ENCODE measurements around the gene SRSF4. TPM values are rescaled to one million over a fixed set of nuclear protein-coding genes. Genes with fewer than 3 reads are reported as not detected.

The SRSF4 gene
- total RNA-seq, 6 experiments from 2014 or later, result 25.6 to 42.1 (median 33.0) TPM

DNA sequence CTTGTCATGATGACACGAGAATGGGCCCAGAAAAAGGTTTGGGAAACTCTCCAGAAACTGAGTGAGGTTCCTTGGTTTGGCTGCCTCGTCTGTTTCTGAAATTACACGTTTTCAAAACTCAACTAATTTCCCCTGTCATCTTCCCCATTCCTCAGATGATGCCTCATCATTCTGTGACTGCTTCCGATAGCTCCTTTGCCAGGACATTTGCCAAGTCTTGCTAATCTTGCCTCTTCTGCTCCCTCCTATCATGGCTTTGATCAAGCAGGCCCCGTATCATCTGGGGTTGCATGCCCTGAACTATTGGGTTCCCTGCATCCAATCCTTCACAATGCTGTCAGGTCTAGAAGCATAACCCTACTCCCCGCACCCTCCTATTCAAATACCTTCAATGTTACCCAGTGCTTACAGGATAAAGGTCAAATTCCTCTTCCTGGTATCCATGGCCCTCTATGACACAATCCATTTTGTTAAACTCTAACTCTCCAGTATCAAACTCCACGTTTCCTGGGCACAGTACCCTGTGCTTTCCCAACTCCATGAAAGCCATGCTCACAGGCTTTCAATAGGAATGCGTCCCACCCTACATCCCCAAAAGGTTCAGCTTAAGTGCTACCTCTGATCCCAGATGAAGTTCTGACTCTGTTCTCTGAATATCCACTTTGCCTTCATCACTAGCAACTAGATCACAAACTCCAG lies 35.8 kb downstream of the SRSF4 start:
- ATAC-seq (peak; percentile 82 to 90 (median 84)), DNase-seq (peak in 1 of 3 donors; percentile 71)
- Histone ChIP-seq H3K9me3 (no peaks in the 10 kb centered on the region), H3K27me3 (no peaks in the 10 kb centered on the region), H3K27ac (peak overlapping the region; percentile 27 to 75 (median 67)), H3K36me3 (peaks cover 0 to 45% (median 10%) of the 10 kb centered on the region in 4 donors), H3K4me1 (peaks cover 0 to 46% (median 15%) of the 10 kb centered on the region in 4 donors), H3K4me3 (no peak overlapping the region)
- WGBS (ENCODE audit: insufficient coverage, low coverage, low lambda C conversion rate, missing lambda C conversion rate), result 30% methylated on average over 8 of the region's 8 CpGs
- intact Hi-C loops (cut with DNase I), result no loop called here
- TF ChIP-seq, protein P1, sequence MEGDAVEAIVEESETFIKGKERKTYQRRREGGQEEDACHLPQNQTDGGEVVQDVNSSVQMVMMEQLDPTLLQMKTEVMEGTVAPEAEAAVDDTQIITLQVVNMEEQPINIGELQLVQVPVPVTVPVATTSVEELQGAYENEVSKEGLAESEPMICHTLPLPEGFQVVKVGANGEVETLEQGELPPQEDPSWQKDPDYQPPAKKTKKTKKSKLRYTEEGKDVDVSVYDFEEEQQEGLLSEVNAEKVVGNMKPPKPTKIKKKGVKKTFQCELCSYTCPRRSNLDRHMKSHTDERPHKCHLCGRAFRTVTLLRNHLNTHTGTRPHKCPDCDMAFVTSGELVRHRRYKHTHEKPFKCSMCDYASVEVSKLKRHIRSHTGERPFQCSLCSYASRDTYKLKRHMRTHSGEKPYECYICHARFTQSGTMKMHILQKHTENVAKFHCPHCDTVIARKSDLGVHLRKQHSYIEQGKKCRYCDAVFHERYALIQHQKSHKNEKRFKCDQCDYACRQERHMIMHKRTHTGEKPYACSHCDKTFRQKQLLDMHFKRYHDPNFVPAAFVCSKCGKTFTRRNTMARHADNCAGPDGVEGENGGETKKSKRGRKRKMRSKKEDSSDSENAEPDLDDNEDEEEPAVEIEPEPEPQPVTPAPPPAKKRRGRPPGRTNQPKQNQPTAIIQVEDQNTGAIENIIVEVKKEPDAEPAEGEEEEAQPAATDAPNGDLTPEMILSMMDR (IDR thresholded peaks at IDR 0.05), result no peak
- no peak for TF ChIP-seq POLR2A (IDR thresholded peaks at IDR 0.05)

DNA sequence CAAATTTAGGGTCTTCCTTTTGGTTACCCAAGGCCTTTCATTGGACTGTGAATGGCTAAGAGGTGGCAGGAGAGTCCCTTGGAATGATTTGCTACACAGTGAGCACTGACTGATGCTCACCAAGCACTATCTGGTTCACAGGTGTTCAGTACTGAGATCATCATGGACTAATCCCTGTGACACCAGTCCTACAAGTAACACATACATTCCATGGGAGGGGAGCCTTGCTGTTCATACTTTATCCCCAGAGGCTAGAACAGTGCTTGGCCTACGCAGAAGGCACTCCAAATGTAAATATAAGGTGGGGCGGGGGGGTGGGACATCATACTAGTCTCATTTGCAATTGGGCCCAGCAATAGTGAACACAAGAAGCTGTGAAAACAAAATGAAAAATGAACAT lies 37.5 kb downstream of the SRSF4 start:
- H3K4me3 ChIP-seq, result no peak overlapping the region
- H3K4me1 ChIP-seq, result peaks cover 0 to 37% (median 15%) of the 10 kb centered on the region in 4 donors
- no peaks in the 10 kb centered on the region for H3K27me3 ChIP-seq
- intact Hi-C loops (cut with DNase I), result no loop called here
- ATAC-seq, result no peak
- peaks cover 0 to 27% (median 7%) of the 10 kb centered on the region in 4 donors for H3K36me3 ChIP-seq
- no peak for DNase-seq
- no peak for TF ChIP-seq POLR2A (IDR thresholded peaks at IDR 0.05)
- TF ChIP-seq, protein P1 (IDR thresholded peaks at IDR 0.05), result no peak
- no peak overlapping the region for H3K27ac ChIP-seq
- no peaks in the 10 kb centered on the region for H3K9me3 ChIP-seq
- WGBS (ENCODE audit: insufficient coverage, low coverage, low lambda C conversion rate, missing lambda C conversion rate), result 100% methylated on average over 1 of the region's 2 CpGs

DNA sequence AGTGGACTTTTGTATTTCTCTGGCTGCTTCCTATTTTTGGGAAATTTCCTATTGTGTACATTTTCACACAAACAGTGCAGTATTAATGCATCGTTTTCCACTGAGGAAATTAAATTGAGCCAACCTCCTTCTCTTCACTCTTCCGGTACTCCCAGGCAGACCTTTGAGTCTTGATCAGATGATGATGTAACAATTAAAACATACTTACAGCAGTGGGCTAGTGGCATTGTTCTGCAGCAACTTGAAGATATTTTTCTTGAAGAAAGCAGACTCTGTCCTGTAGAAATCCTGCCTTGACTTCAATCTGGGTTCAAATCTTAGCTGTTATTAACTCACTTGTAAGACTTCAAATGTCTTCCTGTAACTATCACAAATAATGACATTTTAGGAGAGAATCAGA lies 39.0 kb downstream of the SRSF4 start:
- no peak overlapping the region for H3K4me3 ChIP-seq
- no peaks in the 10 kb centered on the region for H3K27me3 ChIP-seq
- no peaks in the 10 kb centered on the region for H3K9me3 ChIP-seq
- no peak for TF ChIP-seq POLR2A (IDR thresholded peaks at IDR 0.05)
- TF ChIP-seq, protein P1 (IDR thresholded peaks at IDR 0.05), result no peak
- peaks cover 0 to 14% (median 2%) of the 10 kb centered on the region in 4 donors for H3K36me3 ChIP-seq
- DNase-seq (no peak), ATAC-seq (no peak)
- 32% methylated on average over 2 of the region's 2 CpGs for WGBS (ENCODE audit: insufficient coverage, low coverage, low lambda C conversion rate, missing lambda C conversion rate)
- peaks cover 0 to 27% (median 8%) of the 10 kb centered on the region in 4 donors for H3K4me1 ChIP-seq
- intact Hi-C loops (cut with DNase I), result no loop called here
- no peak overlapping the region for H3K27ac ChIP-seq

DNA sequence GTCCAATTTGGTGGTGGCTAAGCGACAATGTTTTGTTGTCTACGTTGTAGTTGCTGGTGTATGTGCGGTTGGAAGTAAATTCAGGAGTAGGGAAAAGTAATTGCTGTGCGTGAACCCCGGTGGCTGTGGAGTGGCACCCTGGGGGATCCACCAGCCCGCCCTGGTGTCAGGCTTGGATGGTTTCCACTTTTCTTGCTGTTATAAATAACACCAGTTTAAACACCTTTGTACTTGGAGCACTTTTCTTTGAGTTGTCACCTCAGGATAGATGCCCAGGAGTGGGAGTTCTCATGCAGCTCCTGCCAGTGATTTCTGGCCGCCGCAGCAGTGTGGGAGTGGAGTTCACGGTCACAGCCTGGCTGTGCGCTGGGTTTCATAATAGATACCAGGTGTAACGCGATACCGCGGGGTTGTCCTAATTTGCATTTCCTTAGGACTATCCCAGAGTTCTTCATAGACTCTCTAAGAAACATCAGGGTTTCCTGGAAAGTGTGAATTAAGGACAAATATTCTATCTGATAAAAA lies 45.2 kb downstream of the SRSF4 start:
- H3K27me3 ChIP-seq, result no peaks in the 10 kb centered on the region
- TF ChIP-seq, protein P1 (IDR thresholded peaks at IDR 0.05), result no peak
- DNase-seq, result peak; percentile 76 to 88 (median 86)
- intact Hi-C loops (cut with DNase I), result no loop called here
- no peaks in the 10 kb centered on the region for H3K9me3 ChIP-seq
- H3K4me3 ChIP-seq, result no peak overlapping the region
- peak; percentile 93 to 97 (median 96) for ATAC-seq
- 19% methylated on average over 14 of the region's 14 CpGs for WGBS (ENCODE audit: insufficient coverage, low coverage, low lambda C conversion rate, missing lambda C conversion rate)
- peak overlapping the region in 1 of 3 donors; percentile 29 for H3K27ac ChIP-seq
- no peaks in the 10 kb centered on the region for H3K36me3 ChIP-seq
- H3K4me1 ChIP-seq, result peaks cover 0 to 9% (median 4%) of the 10 kb centered on the region in 4 donors

All from right lobe of liver (tissue), 6 donors.